Ovary (tissue), 3 donors: ENCODE results near the gene VWA5B2.

ENCODE experiments used
- EP300 ChIP-seq: sonication (generic); formaldehyde crosslinking; IDR thresholded peaks from one replicate; pipeline ENCODE4 v1.6.1; 2017; ENCODE audit warnings: antibody characterized with exemption
- POLR2A ChIP-seq: fragments of 450-650 bp; IDR thresholded peaks from one replicate; pipeline ENCODE4 v1.6.1; 2017; ENCODE audit warnings: antibody characterized with exemption, mild to moderate bottlenecking, moderate library complexity
- TF ChIP-seq, protein P1 (sequence below), 3 donors: fragments of 450-650 bp in 2 of 3; fragments of 200-600 bp in 1 of 3; IDR thresholded peaks; one replicate each; pipeline versions ENCODE4 v1.5.1 to v1.8.0; 2016 to 2022; ENCODE audit warnings: antibody characterized with exemption in 3 of 3, mild to moderate bottlenecking in 1 of 3
- donor health status: DM: no; HTN: no; CAD: no.

DNA sequence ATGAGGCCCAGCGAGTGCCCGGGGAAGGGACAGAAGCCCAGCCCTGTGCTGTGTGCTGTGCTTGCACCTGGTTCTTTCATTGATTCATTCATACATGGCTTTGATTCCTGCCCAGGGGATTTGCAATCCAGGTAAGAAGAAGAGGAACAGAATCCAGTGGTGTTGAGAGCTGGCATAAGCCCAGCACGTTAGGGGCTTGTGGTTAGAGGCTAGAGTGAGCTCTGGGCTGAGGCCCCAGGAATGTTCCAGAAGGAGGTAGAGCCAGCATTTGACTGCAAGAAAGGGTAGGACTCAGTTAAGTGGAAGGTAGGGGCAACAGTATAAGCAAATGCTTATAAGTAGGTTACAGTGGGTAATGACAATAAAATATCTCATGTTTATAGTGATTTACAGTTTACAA is 2.3 kb downstream of the VWA5B2 start:
- TF ChIP-seq POLR2A (no peak), EP300 (no peak)
- TF ChIP-seq, protein P1, sequence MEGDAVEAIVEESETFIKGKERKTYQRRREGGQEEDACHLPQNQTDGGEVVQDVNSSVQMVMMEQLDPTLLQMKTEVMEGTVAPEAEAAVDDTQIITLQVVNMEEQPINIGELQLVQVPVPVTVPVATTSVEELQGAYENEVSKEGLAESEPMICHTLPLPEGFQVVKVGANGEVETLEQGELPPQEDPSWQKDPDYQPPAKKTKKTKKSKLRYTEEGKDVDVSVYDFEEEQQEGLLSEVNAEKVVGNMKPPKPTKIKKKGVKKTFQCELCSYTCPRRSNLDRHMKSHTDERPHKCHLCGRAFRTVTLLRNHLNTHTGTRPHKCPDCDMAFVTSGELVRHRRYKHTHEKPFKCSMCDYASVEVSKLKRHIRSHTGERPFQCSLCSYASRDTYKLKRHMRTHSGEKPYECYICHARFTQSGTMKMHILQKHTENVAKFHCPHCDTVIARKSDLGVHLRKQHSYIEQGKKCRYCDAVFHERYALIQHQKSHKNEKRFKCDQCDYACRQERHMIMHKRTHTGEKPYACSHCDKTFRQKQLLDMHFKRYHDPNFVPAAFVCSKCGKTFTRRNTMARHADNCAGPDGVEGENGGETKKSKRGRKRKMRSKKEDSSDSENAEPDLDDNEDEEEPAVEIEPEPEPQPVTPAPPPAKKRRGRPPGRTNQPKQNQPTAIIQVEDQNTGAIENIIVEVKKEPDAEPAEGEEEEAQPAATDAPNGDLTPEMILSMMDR (IDR thresholded peaks at IDR 0.05): no peak
